IMR-90 (cell line): ENCODE measurements around the gene EVA1A. TPM values are rescaled to one million over a fixed set of nuclear protein-coding genes. Genes with fewer than 3 reads are reported as not detected.

Experiments used
- ATAC-seq: fragments of 200-7000 bp; cut with Tn5 transposase; 2 replicates; pipeline ENCODE4 v1.9.1; 2020; ENCODE audit warnings: low read depth, mild to moderate bottlenecking, moderate library complexity
- BruUV-seq: library from RNA; stranded (reverse); fragments of 400-500 nt; replicated peaks from 2 replicates; lab custom pipeline; 2021; lab: Mats Ljungman, UMichigan
- CTCF ChIA-PET: fragments of 300-600 bp; formaldehyde crosslinking; extraction: SDS; loops from one replicate; lab custom pipeline; 2021; ENCODE audit warnings: antibody characterized with exemption; lab: Yijun Ruan, JAX
- POLR2A ChIA-PET: fragments of 300-600 bp; sonication (Branson Sonifier 250); formaldehyde crosslinking; loops from one replicate; lab custom pipeline; 2022; ENCODE audit warnings: antibody characterized with exemption; ENCODE audit not compliant: unreplicated experiment; lab: Charles Lee
- DNase-seq: peaks from one replicate; pipeline ENCODE4 v3.0.0; 2013
- H2AFZ ChIP-seq: replicated peaks from 2 replicates; pipeline ENCODE3; 2013; ENCODE audit warnings: low read length, mild to moderate bottlenecking; ENCODE audit not compliant: poor library complexity
- H2AK5ac ChIP-seq: 2 replicates; pipeline ENCODE4 v1.6.1; 2013; ENCODE audit warnings: low read depth, low read length, inconsistent platforms
- H2AK9ac ChIP-seq: replicated peaks from 2 replicates; pipeline ENCODE3; 2013; ENCODE audit warnings: mild to moderate bottlenecking, low read depth, low read length, moderate library complexity; ENCODE audit not compliant: poor library complexity
- H2BK120ac ChIP-seq: 2 replicates; pipeline ENCODE4 v1.6.1; 2013; ENCODE audit warnings: low read depth, low read length, inconsistent platforms
- H2BK15ac ChIP-seq: 3 replicates; pipeline ENCODE4 v1.6.1; 2013; ENCODE audit warnings: low read depth, low read length, inconsistent platforms
- H2BK20ac ChIP-seq: 2 replicates; pipeline ENCODE4 v1.6.1; 2013; ENCODE audit warnings: low read depth, mild to moderate bottlenecking, inconsistent platforms, low read length, moderate library complexity
- H2BK5ac ChIP-seq: 2 replicates; pipeline ENCODE4 v1.6.1; 2013; ENCODE audit warnings: mild to moderate bottlenecking, low read depth, low read length, inconsistent platforms; ENCODE audit not compliant: poor library complexity, severe bottlenecking
- H3K14ac ChIP-seq: replicated peaks from 2 replicates; pipeline ENCODE4 v1.6.1; 2013; ENCODE audit warnings: low read depth, low read length, inconsistent platforms
- H3K18ac ChIP-seq: 2 replicates; pipeline ENCODE4 v1.6.1; 2013; ENCODE audit warnings: low read depth, low read length, control low read depth
- H3K23ac ChIP-seq: 2 replicates; pipeline ENCODE4 v1.6.1; 2013; ENCODE audit warnings: low read depth, low read length, inconsistent platforms
- H3K27ac ChIP-seq: 2 replicates; pipeline ENCODE4 v1.5.1; 2013; ENCODE audit warnings: mild to moderate bottlenecking, control low read depth, low read length; ENCODE audit not compliant: insufficient read depth
- H3K27me3 ChIP-seq: 2 replicates; pipeline ENCODE4 v1.6.1; 2013; ENCODE audit warnings: low read length; ENCODE audit not compliant: control insufficient read depth, insufficient read depth
- H3K36me3 ChIP-seq: 2 replicates; pipeline ENCODE4 v1.6.1; 2013; ENCODE audit warnings: low read length, mixed read lengths; ENCODE audit not compliant: control insufficient read depth, insufficient read depth
- H3K4ac ChIP-seq: 2 replicates; pipeline ENCODE4 v1.6.1; 2013; ENCODE audit warnings: low read depth, low read length, inconsistent platforms
- H3K4me1 ChIP-seq: 2 replicates; pipeline ENCODE4 v1.6.1; 2013; ENCODE audit warnings: low read length, mixed read lengths; ENCODE audit not compliant: control insufficient read depth, insufficient read depth
- H3K4me2 ChIP-seq: 2 replicates; pipeline ENCODE4 v1.6.1; 2013; ENCODE audit warnings: low read depth, mild to moderate bottlenecking, control low read depth, low read length, moderate library complexity
- H3K4me3 ChIP-seq: 2 replicates; pipeline ENCODE4 v1.5.1; 2013; ENCODE audit warnings: low read depth, mild to moderate bottlenecking, control low read depth, low read length, moderate library complexity; ENCODE audit not compliant: insufficient read depth
- H3K56ac ChIP-seq: 2 replicates; pipeline ENCODE4 v1.6.1; 2013; ENCODE audit warnings: low read length, inconsistent platforms; ENCODE audit not compliant: insufficient read depth; ENCODE audit errors: extremely low read depth
- H3K79me1 ChIP-seq, 2 experiments: 2 replicates each; pipeline ENCODE4 v1.6.1; 2013; ENCODE audit warnings: low read length in 2 of 2, inconsistent platforms in 1 of 2, low read depth in 1 of 2
- H3K9ac ChIP-seq: 2 replicates; pipeline ENCODE4 v1.6.1; 2013; ENCODE audit warnings: low read depth, low read length, control low read depth
- H3K9me1 ChIP-seq: 2 replicates; pipeline ENCODE4 v1.6.1; 2013; ENCODE audit warnings: low read length, inconsistent platforms; ENCODE audit not compliant: insufficient read depth
- H3K9me3 ChIP-seq: 2 replicates; pipeline ENCODE4 v1.6.1; 2013; ENCODE audit warnings: low read length; ENCODE audit not compliant: control insufficient read depth, insufficient read depth
- H4K20me1 ChIP-seq: 2 replicates; pipeline ENCODE4 v1.6.1; 2013; ENCODE audit warnings: low read length, inconsistent platforms; ENCODE audit not compliant: insufficient read depth
- H4K5ac ChIP-seq: 2 replicates; pipeline ENCODE4 v1.6.1; 2013; ENCODE audit warnings: mild to moderate bottlenecking, low read depth, low read length, control low read depth
- H4K8ac ChIP-seq, 2 experiments: 2 replicates each; pipeline ENCODE4 v1.6.1; 2013; ENCODE audit warnings: low read depth in 2 of 2, low read length in 2 of 2, control low read depth in 1 of 2, inconsistent platforms in 1 of 2
- H4K91ac ChIP-seq: 2 replicates; pipeline ENCODE4 v1.6.1; 2013; ENCODE audit warnings: low read depth, low read length, inconsistent platforms; ENCODE audit not compliant: insufficient read depth
- BHLHE40 ChIP-seq: fragments of 150-350 bp; IDR thresholded peaks from 2 replicates; pipeline ENCODE4 v1.6.1; 2016; ENCODE audit warnings: mild to moderate bottlenecking, low read depth, low read length
- CTCF ChIP-seq: conservative IDR thresholded peaks from 2 replicates; pipeline ENCODE4 v1.5.1; 2012; ENCODE audit warnings: mild to moderate bottlenecking, low read depth, low read length, improper control_type of control experiment
- RAD21 ChIP-seq: IDR thresholded peaks from 2 replicates; pipeline ENCODE4 v1.6.1; 2012; ENCODE audit warnings: low read length, improper control_type of control experiment
- RCOR1 ChIP-seq: IDR thresholded peaks from 2 replicates; pipeline ENCODE4 v1.6.1; 2012; ENCODE audit warnings: mild to moderate bottlenecking, low read length, improper control_type of control experiment; ENCODE audit not compliant: insufficient replicate concordance
- RFX5 ChIP-seq: IDR thresholded peaks from 2 replicates; pipeline ENCODE4 v1.8.0; 2012; ENCODE audit warnings: low read depth, mild to moderate bottlenecking, low read length, moderate library complexity
- SMC3 ChIP-seq: fragments of 150-350 bp; IDR thresholded peaks from 2 replicates; pipeline ENCODE4 v1.6.1; 2016; ENCODE audit warnings: low read depth, mild to moderate bottlenecking, antibody characterized with exemption, low read length, moderate library complexity
- WGBS, 2 experiments: methylation state at CpG; one replicate each; pipeline versions ENCODE4 v1.1.5 to v1.1.7; 2013; ENCODE audit warnings: missing lambda C conversion rate in 2 of 2; ENCODE audit not compliant: insufficient read length in 1 of 2; ENCODE audit errors: extremely low coverage in 2 of 2; 5-methylcytosine and 5-hydroxymethylcytosine counted together
- dilution Hi-C: fragments of 300-500 bp; cut with HindIII; formaldehyde crosslinking; loops from one replicate; pipeline ENCODE4 v1.14.3; 2018; ENCODE audit warnings: low sequenced_read_pairs; ENCODE audit not compliant: unreplicated experiment
- in situ Hi-C: fragments of 300-500 bp; cut with MboI; formaldehyde crosslinking; loops from 3 replicates; pipeline ENCODE4 v1.14.3; 2019; ENCODE audit warnings: low sequenced_read_pairs, inconsistent platforms, mixed read lengths
- intact Hi-C: fragments of 100-400 bp; cut with micrococcal nuclease; formaldehyde crosslinking; loops from 2 replicates; pipeline ENCODE4 v1.10.0; 2022
- polyA plus RNA-seq, 3 experiments: library from polyadenylated mRNA; depleted of rRNA; stranded (reverse); fragments of >200 nt; gene quantifications; 2 replicates each; pipeline ENCODE4 v1.2.3, GENCODE V29; 2012; ENCODE audit warnings: low replicate concordance in 1 of 3
- total RNA-seq: library from RNA; depleted of rRNA; stranded (reverse); fragments of >200 nt; gene quantifications from 2 replicates; pipeline ENCODE4 v1.2.3, GENCODE V29; 2012

EVA1A gene
- total and polyA plus RNA-seq, 2 of the 4 experiments (the other 2 are of a cell fraction) = 54.5 to 93.7 TPM

GRCh38 chr2:75454241-75454620 is 106.5 kb downstream of the EVA1A start:
- no peaks in the 10 kb centered on the region for H3K36me3 ChIP-seq
- no peak overlapping the region for H3K4me2 ChIP-seq
- H3K4me3 ChIP-seq = no peak overlapping the region
- H3K14ac ChIP-seq = no peak overlapping the region
- no peak overlapping the region for H3K18ac ChIP-seq
- H4K5ac ChIP-seq = no peak overlapping the region
- no peak overlapping the region for H2AK9ac ChIP-seq
- no peaks in the 10 kb centered on the region for H3K4me1 ChIP-seq
- H2BK20ac ChIP-seq = no peak overlapping the region
- no peak overlapping the region for H2BK15ac ChIP-seq
- no peaks in the 10 kb centered on the region for H3K9me3 ChIP-seq
- no peaks in the 10 kb centered on the region for H3K9me1 ChIP-seq
- H4K91ac ChIP-seq = no peak overlapping the region
- ChIA-PET CTCF (no interaction called here), POLR2A (no interaction called here)
- H3K4ac ChIP-seq = no peak overlapping the region
- no peak overlapping the region for H3K23ac ChIP-seq
- no peak overlapping the region for H3K56ac ChIP-seq
- DNase-seq = no peak
- no CpG with 5 or more reads among the region's 2 CpGs for WGBS, 2 experiments
- no peak overlapping the region for H3K27ac ChIP-seq
- dilution Hi-C loops (loop anchor here (25.0 kb wide), 1 partner anchor 183 kb away; the partner anchor contains the start of gene MRPL19), in situ Hi-C loops (no loop called here), intact Hi-C loops (no loop called here)
- H4K8ac ChIP-seq = no peak overlapping the region
- ATAC-seq = no peak
- TF ChIP-seq RAD21 (no peak), BHLHE40 (no peak), SMC3 (no peak), RCOR1 (no peak), CTCF (no peak), RFX5 (no peak)
- no peak overlapping the region for H2BK5ac ChIP-seq
- H2AFZ ChIP-seq = no peak overlapping the region
- no peak overlapping the region for H2BK120ac ChIP-seq
- no peaks in the 10 kb centered on the region for H4K20me1 ChIP-seq
- H3K79me1 ChIP-seq = no peaks in the 10 kb centered on the region
- no TSS peak for BruUV-seq
- H3K27me3 ChIP-seq = peaks cover 19% of the 10 kb centered on the region
- H2AK5ac ChIP-seq = no peak overlapping the region
- no peak overlapping the region for H3K9ac ChIP-seq
